ENCODE data around the gene CTSH. TPM values are rescaled to one million over a fixed set of nuclear protein-coding genes. Genes with fewer than 3 reads are reported as not detected.
"Not testable (repeated sequence)": the region's sequence is repeated elsewhere in the genome, so short reads cannot be mapped to it uniquely, and the experiment has no call there.

The CTSH gene
- total RNA-seq, 3 donors from 2014 or later = 6.6 to 23.7 (median 16.4) TPM

DNA sequence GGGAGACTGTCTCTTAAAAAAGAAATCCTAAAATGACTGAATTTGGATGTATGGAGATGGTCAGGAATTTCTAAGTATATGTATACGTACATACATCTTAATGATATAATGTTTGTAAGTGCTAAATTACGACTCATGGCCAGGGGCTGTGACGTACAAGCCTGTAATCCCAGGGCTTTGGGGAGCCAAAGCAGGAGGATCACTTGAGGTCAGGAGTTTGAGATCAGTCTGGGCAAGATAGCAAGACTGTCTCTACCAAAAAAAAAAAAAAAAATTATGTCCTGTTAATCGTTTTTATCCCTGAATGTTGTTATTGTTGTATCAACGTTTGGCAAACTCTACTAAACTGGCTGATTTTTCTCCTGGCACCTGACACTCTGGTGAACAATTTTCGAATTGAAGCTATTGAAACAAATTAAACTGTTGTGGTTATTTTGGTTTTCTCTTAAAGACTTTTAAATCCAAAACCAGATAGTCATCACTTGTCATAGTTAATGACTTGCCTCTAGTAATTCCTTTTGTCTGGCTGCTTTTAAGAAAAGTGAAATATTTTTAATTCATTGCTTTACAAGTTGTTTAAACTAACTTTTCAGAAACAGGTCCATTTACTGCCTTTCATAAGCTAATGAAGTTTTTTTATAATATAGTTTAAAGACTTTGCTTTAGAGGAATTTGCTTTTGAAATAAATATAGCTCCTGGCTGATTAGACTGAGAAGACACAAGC lies 65.2 kb downstream of the CTSH start:
- peak overlapping the region; percentile 52 for H3K4me3 Mint-ChIP-seq
- ATAC-seq (peak; percentile 56 to 62), DNase-seq (no peak)

DNA sequence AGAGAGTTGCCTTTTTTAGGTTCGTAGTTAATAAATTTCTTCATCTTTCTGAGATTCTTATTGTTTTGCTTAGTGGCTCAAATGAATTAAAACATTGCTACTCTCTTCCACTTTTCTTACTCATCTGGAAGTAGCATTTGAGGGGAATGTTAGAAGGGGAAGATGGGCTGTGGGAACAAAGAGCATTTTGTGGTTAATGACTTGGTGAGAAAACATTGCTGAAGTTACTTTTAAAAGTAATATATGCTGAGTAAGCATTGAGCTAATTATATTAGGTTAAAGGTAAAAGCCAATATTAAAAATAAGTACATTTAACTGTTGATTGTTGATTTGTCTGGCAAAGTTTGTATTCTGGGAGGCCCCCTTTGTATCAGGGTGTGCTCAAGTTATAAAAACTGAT lies 66.5 kb downstream of the CTSH start:
- no peak for ATAC-seq
- H3K36me3 Mint-ChIP-seq (ENCODE audit: insufficient read depth) = peaks cover 15% of the 10 kb centered on the region

More for the DNA sequence above, 65.2 kb downstream of the CTSH start:
- peaks cover 82% of the 10 kb centered on the region for H3K4me1 Mint-ChIP-seq (ENCODE audit: low read depth)
- no peaks in the 10 kb centered on the region for H3K27me3 Mint-ChIP-seq (ENCODE audit: low read depth)
- H3K36me3 Mint-ChIP-seq (ENCODE audit: insufficient read depth) = peaks cover 19% of the 10 kb centered on the region
- no peaks in the 10 kb centered on the region for H3K9me3 Mint-ChIP-seq

DNA sequence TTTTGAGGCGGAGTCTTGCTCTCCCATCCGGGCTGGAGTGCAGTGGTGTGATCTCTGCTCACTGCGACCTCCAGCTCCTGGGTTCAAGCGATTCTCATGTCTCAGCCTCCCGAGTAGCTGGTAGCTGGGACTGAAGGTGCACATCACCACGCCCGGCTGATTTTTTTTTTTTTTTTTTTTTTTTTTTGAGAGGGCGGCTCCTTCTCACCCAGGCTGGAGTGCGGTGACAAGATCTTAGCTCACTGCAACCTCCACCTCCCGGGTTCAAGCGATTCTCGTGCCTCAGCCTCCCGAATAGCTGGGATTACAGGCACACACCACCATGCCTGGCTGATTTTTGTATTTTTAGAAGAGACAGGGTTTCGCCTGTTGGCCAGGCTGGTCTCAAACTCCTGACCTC lies 67.9 kb downstream of the CTSH start:
- DNase-seq; H3K9me3 Mint-ChIP-seq; ATAC-seq; H3K27me3 Mint-ChIP-seq (ENCODE audit: low read depth): not testable (repeated sequence)
- Mint-ChIP-seq H3K4me3 (peak overlapping the region; percentile 53), H3K4me1 (ENCODE audit: low read depth) (peaks cover 70% of the 10 kb centered on the region), H3K36me3 (ENCODE audit: insufficient read depth) (peaks cover 14% of the 10 kb centered on the region)

More for the DNA sequence above, 66.5 kb downstream of the CTSH start:
- Mint-ChIP-seq H3K4me1 (ENCODE audit: low read depth) (peaks cover 78% of the 10 kb centered on the region), H3K4me3 (peak overlapping the region; percentile 64), H3K27me3 (ENCODE audit: low read depth) (no peaks in the 10 kb centered on the region), H3K9me3 (no peaks in the 10 kb centered on the region)
- no peak for DNase-seq

DNA sequence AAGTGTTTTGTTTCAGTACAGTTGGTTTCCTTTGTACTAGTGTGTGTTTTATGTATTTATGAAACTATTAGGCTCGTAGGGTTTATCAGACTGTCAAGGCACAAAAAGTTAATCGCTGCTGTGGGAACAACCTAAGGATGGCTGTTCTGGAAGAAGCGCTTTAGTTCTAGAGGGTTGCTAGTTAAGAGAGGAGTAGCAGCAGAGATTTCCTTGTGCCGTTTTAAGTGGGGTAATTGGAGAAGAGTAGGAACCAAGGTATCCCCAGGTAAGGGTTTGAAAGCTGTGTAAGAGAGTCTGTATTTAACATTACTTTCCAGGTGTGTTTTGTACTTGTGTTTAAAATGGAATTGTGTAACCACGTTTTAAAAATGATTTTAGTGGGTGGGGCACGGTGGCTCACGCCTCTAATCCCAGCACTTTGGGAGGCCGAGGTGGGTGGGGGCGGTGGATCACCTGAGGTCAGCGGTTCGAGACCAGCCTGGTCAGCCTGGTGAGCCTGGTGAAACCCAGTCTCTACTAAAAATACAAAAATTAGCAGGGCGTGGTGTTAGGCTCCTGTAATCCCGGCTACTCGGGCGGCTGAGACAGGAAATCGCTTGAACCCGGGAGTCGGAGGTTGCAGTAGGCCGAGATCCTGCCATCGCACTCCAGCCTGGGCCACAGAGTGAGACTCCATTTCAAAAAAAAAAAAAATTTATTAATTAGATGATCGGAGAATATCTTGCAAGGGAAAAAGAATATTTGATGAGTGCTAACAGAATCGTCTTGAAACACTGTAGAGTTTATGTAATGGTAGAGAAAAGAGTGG lies 69.5 kb downstream of the CTSH start:
- no peaks in the 10 kb centered on the region for H3K27me3 Mint-ChIP-seq (ENCODE audit: low read depth)
- peaks cover 58% of the 10 kb centered on the region for H3K4me1 Mint-ChIP-seq (ENCODE audit: low read depth)
- H3K36me3 Mint-ChIP-seq (ENCODE audit: insufficient read depth) = peaks cover 6% of the 10 kb centered on the region
- no peaks in the 10 kb centered on the region for H3K9me3 Mint-ChIP-seq
- ATAC-seq = no peak
- H3K4me3 Mint-ChIP-seq = peak overlapping the region; percentile 100
- no peak for DNase-seq

DNA sequence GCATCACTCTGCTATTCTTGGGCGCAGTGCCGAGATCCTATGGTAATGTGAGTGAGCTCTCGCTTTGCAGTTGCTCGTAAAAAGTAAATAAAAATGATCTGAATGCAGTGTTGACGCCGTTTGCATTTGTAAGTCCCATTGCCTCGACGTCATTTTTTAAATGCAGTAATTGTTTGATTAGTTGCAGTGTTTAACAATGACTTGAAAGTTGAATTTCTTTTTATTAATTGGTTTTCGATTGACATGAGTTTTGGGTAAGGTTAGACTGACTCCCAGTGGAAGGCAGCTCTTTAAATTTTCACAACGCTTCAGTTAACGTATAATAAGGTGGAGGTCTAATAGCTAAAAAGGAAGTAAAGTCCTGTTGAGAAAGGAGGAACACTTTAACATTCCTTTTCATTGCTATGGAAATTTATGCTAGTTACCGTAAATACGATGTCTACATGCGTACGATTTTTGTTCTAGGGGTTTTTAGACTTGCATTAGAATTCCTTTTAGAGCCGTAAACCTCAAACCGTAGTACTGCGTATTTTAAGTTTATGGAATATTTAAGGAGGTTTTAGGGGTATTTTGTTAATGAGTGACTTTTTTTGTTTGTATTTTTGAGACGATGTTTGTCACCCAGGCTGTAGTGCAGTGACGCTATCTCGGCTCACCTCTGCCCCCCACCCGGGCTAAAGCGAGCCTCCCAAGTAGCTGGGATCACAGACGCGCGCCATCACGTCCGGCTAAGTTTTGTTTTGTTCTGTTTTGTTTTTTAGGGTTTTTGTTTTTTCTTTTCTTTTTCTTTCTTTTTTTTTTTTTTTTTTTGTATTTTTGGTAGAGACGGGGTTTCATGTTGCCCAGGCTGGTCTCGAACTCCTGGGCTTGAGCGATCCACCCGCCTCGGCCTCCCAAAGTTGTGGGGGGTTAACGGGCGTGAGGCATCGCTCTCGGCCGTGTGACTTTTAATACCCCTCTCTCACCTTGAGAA lies 70.8 kb downstream of the CTSH start:
- DNase-seq = no peak
- H3K36me3 Mint-ChIP-seq (ENCODE audit: insufficient read depth) = peaks cover 4% of the 10 kb centered on the region

DNA sequence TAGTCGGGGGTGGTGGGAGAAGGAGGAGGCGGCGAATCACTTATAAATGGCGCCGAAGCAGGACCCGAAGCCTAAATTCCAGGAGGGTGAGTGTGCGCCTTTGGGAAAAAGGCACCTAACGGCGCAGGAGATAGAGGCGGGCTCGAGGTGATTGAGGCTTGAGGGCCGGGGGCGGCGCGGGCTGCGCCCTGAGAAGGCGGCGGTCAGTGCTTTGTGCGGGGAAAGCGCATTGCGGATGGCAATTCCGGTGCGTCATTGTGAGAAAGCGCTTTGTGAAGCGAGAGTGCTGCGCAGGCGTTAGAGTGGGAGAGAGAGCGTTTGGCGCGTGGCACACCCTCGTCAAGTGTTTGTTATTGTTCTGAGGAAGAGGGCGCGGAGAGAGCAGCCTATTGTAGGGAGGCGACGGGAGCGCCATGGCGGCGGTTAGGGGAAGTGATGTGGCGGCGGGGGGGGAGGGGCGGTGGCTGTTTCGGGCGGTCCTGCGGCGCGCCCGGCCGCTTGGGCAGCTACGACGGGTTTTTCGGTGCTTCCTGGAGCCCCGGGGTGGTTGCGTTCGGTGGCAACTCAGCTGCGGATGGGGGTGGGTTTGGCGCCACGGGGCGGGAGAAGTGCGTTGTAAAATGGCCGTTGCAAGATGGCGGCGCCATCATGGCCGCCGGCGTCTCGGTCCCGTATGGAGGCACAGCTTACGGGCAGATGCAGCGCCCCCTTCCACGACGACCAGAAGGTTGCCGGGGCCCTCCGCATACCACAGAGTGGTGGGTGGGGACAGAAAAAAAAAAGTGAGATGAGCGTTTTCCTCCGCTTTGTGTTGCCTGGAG lies 71.7 kb downstream of the CTSH start:
- DNase-seq (peak; percentile 87), ATAC-seq (peak; percentile 79 to 81)
- Mint-ChIP-seq H3K36me3 (ENCODE audit: insufficient read depth) (peaks cover 2% of the 10 kb centered on the region), H3K4me1 (ENCODE audit: low read depth) (peaks cover 37% of the 10 kb centered on the region), H3K9me3 (no peaks in the 10 kb centered on the region), H3K4me3 (peak overlapping the region; percentile 100), H3K27me3 (ENCODE audit: low read depth) (no peaks in the 10 kb centered on the region)

More for the DNA sequence above, 70.8 kb downstream of the CTSH start:
- Mint-ChIP-seq H3K4me1 (ENCODE audit: low read depth) (peaks cover 46% of the 10 kb centered on the region), H3K9me3 (no peaks in the 10 kb centered on the region), H3K27me3 (ENCODE audit: low read depth) (no peaks in the 10 kb centered on the region), H3K4me3 (peak overlapping the region; percentile 100)
- ATAC-seq = no peak

DNA sequence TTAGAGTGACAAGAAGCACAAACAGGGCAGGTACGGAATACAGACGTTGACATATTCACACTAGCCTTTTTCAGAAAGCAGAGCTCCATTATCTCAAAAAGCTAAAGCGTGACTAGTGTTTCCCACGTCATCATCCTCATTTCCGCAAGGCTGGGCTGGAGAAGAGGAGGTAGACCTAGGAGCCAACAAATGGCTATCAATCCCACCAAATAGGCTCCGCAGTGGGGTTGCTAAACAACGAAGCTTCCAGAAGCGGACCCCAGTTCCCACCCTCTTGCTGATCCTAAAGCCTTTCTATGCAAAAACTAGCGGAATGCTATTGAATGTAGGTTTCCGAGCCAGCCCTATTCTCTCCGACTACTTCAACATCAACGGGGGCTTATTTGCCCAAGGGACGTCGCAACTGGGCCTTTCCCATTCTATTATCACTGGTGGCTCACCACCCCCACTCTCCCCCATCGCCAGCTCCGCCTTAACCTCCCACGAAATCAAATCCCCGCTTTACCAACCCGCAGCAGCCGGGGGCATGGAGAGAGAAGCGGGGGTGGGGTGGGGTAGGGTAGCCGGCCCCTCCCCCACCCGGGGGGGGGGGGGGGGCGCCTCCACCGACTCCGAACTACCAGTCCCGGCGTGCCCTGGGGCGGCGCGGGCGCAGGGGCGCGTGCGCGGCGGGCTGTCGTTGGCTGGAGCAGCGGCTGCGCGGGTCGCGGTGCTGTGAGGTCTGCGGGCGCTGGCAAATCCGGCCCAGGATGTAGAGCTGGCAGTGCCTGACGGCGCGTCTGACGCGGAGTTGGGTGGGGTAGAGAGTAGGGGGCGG lies 72.5 kb downstream of the CTSH start, which contains the start of gene MORF4L1:
Gene MORF4L1 (plus strand): TSS at position 736 of the 817 bp plus-strand sequence. CDS start 128 bp downstream, outside the sequence.
- ATAC-seq (peak; percentile 86 to 88), DNase-seq (peak; percentile 92)
- peaks cover 29% of the 10 kb centered on the region for H3K4me1 Mint-ChIP-seq (ENCODE audit: low read depth)
- no peaks in the 10 kb centered on the region for H3K27me3 Mint-ChIP-seq (ENCODE audit: low read depth)
- H3K4me3 Mint-ChIP-seq = peak within 1 kb of the TSS; percentile 100
- H3K9me3 Mint-ChIP-seq = no peaks in the 10 kb centered on the region
- peaks cover 1% of the 10 kb centered on the region for H3K36me3 Mint-ChIP-seq (ENCODE audit: insufficient read depth)

DNA sequence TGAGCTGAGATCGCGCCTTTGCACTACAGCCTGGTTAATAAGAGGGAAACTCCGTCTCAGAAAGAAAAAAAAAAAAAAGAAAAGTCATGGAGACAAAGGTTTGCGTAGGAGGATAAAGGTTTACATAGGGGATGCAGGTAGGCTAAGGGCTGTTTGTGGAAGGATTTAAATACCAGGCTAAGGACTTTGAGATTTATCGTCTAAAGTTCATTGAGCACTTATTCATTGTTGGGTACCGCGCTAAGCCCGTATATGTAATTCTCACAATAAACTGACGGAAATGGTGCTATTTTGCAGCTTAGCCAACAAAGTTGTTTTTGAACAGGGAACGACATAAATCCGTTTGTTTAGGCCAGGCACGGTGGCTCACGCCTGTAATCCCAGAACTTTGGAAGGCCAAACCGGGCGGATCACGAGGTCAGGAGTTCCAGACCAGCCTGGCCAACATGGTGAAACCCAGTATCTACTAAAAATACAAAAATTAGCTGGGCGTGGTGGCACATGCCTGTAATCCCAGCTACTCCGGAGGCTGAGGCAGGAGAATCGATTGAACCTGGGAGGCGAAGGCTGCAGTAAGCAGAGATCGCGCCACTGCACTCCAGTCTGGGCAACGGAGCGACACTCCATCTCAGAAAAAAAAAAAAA lies 73.2 kb downstream of the CTSH start:
- not testable (repeated sequence) for H3K36me3 Mint-ChIP-seq (ENCODE audit: insufficient read depth); ATAC-seq; H3K27me3 Mint-ChIP-seq (ENCODE audit: low read depth); DNase-seq; H3K9me3 Mint-ChIP-seq
- peaks cover 25% of the 10 kb centered on the region for H3K4me1 Mint-ChIP-seq (ENCODE audit: low read depth)
- peak overlapping the region; percentile 72 for H3K4me3 Mint-ChIP-seq

Other genes starting within 250 kb of the CTSH start
- gene ADAMTS7, start 133.6 kb downstream of the CTSH start, total RNA-seq = under 1 TPM; 0.10 to 0.24 (median 0.13) TPM
- 100 to 1,000 TPM; 224 to 276 (median 236) TPM for gene MORF4L1, start 72.2 kb downstream of the CTSH start, total RNA-seq
- under 1 TPM in 1 of 3 donors, not detected in 2; 0.05 TPM for gene RASGRF1, start 145.7 kb upstream of the CTSH start, total RNA-seq

Data from activated T-cell treated with anti-CD3 and anti-CD28 coated beads, Interleukin-2, amount 50 U/mL, for 4 hours (primary cell).